Adipose tissue (tissue), 3 donors: Measurements from ENCODE around the gene KLHL25. TPM values are rescaled to one million over a fixed set of nuclear protein-coding genes. Genes with fewer than 3 reads are reported as not detected.

Source experiments
- H3K27ac ChIP-seq: one replicate; pipeline ENCODE4 v1.5.1; 2013; ENCODE audit warnings: low read depth, low read length
- WGBS, 3 donors: extraction: QIAGEN DNeasy Blood & Tissue Kit; methylation state at CpG; one replicate each; pipeline ENCODE4 v1.1.7; 2013; 5-methylcytosine and 5-hydroxymethylcytosine counted together
- polyA plus RNA-seq, 3 donors: library from polyadenylated mRNA; stranded (reverse); fragments of 200-250 nt; gene quantifications; one replicate each; pipeline ENCODE4 v1.2.3, GENCODE V29; 2013
- donor health status: healthy with polysubstance abuse.
- donor health status: Bipolar disorder and iron deficiency.
- donor health status: healthy.

Gene KLHL25
- polyA plus RNA-seq, 3 donors, result 3.4 to 30.8 (median 3.8) TPM

- H3K27ac ChIP-seq, result no peak overlapping the region
Observed at GRCh38 chr15:85733416-85733815, 61.3 kb downstream of the KLHL25 start.

- no peak overlapping the region for H3K27ac ChIP-seq
- WGBS, 3 donors, result 34 to 42% (median 35%) methylated on average over 5 of the region's 5 CpGs
Observed at GRCh38 chr15:85730001-85730820, 64.5 kb downstream of the KLHL25 start.

DNA sequence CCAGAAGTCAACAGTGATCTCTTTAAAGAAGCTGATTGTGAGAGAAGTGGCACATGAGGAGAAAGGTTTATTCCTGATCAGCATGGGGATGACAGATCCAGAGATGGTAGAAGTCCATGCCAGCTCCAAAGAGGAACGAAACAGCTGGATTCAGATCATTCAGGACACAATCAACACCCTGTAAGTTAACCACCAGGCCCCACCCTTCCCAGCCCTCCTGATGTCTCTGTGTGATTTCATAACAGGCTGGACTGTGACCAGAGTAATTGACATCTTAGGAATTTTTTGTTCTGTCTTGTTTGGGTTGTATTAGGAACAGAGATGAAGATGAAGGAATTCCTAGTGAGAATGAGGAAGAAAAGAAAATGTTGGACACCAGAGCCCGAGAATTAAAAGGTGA lies 67.7 kb downstream of the KLHL25 start:
- no peak overlapping the region for H3K27ac ChIP-seq
- 62 to 85% (median 69%) methylated on average over 2 of the region's 2 CpGs for WGBS, 3 donors

GRCh38 chr15:85726454-85726853 lies 68.3 kb downstream of the KLHL25 start:
- no peak overlapping the region for H3K27ac ChIP-seq
- WGBS, 3 donors, result 60 to 82% (median 72%) methylated on average over 2 of the region's 2 CpGs

DNA sequence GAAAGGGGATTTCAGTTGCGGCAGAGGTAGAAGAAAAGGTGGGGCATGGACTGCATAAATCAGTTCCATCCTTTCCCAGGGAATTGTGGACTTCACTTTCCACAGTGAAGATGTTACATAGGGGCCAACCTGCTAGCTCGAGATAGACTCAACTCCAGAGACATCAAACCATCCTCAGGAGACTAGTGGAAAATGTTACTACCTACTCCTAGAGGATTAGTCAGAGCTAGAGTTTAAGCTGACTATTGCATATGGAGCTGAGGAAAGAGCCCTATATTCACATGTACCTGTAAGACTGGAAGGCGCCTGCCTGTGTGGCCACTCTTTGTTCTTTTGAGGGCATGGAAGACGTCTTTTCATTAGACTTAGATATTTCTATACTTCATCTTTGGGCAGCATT lies 69.2 kb downstream of the KLHL25 start:
- H3K27ac ChIP-seq, result no peak overlapping the region
- WGBS, 3 donors, result 83 to 88% (median 84%) methylated on average over 4 of the region's 4 CpGs

GRCh38 chr15:85725019-85725418 lies 69.7 kb downstream of the KLHL25 start:
- WGBS, 3 donors, result 61 to 71% (median 67%) methylated on average over 3 of the region's 3 CpGs
- no peak overlapping the region for H3K27ac ChIP-seq

- H3K27ac ChIP-seq, result no peak overlapping the region
- 53 to 59% (median 56%) methylated on average over 10 of the region's 10 CpGs for WGBS, 3 donors
Observed at GRCh38 chr15:85723960-85724945, 70.5 kb downstream of the KLHL25 start.

DNA sequence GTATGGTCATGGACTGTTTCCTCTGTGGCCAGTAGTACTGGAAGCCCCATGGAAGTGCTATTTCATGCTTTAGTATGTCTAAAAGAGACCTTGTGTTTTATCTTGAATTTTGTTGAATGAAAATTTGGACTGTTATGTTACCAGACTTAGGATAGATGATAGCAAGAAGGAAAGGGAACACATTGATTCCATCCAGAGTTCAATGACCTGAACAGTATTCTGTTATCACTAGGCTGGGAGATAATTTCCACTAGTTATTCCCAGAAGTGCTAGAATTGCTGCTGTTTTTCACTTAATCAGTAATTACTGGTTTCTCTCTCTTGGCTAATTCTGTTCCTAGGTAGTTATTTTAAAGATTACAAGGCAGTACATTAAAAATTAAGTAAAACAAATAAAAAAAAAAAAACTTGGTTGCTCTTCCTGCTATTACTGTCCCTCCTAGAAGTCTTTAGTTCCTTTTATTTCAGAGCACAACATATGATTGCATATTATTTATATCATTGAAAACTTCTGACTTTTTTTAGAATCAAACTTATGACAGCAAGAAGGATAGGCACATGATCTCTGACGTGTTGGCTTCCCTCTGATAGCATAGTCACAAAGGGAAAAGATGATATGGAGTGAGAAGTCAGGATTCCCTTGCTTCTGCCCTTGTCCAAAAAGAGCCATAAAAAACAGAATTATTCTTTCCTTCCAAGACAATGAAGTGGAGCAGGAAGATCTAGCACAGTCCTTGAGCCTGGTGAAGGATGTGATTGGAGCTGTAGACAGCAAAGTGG lies 72.2 kb downstream of the KLHL25 start:
- WGBS, 3 donors, result 64 to 78% (median 66%) methylated on average over 1 of the region's 1 CpG
- no peak overlapping the region for H3K27ac ChIP-seq

DNA sequence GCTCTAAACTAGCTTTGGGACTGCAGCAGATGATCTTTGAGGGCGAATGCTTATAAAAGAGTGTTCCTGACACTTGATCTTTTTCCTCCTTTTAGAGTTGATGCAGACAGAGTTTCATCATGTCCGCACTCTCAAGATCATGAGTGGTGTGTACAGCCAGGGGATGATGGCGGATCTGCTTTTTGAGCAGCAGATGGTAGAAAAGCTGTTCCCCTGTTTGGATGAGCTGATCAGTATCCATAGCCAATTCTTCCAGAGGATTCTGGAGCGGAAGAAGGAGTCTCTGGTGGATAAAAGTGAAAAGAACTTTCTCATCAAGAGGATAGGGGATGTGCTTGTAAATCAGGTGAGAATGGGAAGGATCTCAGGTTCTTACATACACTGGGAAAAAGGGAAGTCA lies 75.7 kb downstream of the KLHL25 start:
- 95 to 99% (median 98%) methylated on average over 4 of the region's 4 CpGs for WGBS, 3 donors
- H3K27ac ChIP-seq, result no peak overlapping the region

GRCh38 chr15:85718271-85718971 lies 76.3 kb downstream of the KLHL25 start:
- WGBS, 3 donors, result 85 to 91% (median 91%) methylated on average over 12 of the region's 12 CpGs
- H3K27ac ChIP-seq, result no peak overlapping the region

- H3K27ac ChIP-seq, result no peak overlapping the region
- WGBS, 3 donors, result 88 to 94% (median 94%) methylated on average over 2 of the region's 2 CpGs
Observed at GRCh38 chr15:85717212-85717611, 77.5 kb downstream of the KLHL25 start.

- WGBS, 3 donors, result 69 to 79% (median 74%) methylated on average over 3 of the region's 3 CpGs
- no peak overlapping the region for H3K27ac ChIP-seq
Observed at GRCh38 chr15:85716261-85716660, 78.5 kb downstream of the KLHL25 start.

DNA sequence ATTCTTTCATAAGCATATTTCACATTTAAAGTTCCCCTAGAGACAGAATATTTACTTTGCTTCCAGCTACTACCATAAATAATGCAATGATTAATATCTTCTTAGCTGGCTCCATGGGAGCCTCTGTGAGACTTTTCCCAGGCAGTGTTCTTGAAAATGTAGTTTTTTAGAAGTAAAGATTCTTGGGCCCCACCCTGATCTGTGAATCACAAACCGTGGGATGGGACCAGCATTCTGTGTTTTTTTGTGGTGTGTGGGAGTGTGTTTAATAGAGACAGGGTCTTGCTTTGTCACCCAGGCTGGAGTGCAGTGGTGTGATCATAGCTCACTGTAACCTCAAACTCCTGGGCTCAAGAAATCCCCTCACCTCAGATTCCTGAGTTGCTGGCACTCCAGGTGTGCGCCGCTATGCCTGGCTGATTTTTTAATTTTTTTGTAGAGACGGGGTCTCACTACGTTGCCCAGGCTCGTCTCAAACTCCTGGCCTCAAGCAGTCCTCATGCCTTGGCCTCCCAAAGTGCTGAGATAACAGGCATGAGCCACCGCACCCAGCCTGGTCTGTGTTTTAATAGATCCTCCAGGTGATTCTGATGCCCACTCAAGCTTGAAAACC lies 83.0 kb downstream of the KLHL25 start:
- 89 to 95% (median 93%) methylated on average over 7 of the region's 7 CpGs for WGBS, 3 donors
- H3K27ac ChIP-seq, result no peak overlapping the region

DNA sequence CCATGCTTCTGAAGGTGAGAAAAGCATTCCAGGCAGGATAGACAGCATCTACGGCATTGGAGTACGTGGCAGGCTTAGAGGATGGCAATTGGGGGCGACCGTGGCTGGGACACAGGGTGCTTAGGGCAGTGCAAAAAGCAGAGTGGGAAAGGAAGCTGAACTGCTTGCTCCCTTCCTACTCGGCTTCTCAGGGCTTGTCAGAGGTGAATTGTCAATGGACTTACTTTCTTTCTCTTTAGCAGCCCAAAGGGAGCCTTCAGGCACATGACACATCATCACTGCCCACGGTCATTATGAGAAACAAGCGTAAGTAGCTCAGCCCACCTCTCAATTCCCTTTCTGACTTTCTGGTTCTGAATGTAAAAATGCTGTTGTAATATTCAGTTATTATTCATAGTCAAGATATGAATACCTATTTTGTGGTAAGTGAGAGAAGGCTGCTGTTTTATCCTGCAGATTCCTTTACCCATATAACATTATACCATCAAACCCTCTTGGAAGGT lies 84.3 kb downstream of the KLHL25 start:
- WGBS, 3 donors, result 92 to 96% (median 95%) methylated on average over 7 of the region's 7 CpGs
- no peak overlapping the region for H3K27ac ChIP-seq
